NCI-H1417 treated with DMSO at 0.1 percent for 48 hours (cell line): ENCODE measurements around the gene CA12.

ENCODE experiments used
- DNase-seq: peaks from one replicate; lab custom pipeline; 2025; lab: John Stamatoyannopoulos, UW

CA12 gene

DNA sequence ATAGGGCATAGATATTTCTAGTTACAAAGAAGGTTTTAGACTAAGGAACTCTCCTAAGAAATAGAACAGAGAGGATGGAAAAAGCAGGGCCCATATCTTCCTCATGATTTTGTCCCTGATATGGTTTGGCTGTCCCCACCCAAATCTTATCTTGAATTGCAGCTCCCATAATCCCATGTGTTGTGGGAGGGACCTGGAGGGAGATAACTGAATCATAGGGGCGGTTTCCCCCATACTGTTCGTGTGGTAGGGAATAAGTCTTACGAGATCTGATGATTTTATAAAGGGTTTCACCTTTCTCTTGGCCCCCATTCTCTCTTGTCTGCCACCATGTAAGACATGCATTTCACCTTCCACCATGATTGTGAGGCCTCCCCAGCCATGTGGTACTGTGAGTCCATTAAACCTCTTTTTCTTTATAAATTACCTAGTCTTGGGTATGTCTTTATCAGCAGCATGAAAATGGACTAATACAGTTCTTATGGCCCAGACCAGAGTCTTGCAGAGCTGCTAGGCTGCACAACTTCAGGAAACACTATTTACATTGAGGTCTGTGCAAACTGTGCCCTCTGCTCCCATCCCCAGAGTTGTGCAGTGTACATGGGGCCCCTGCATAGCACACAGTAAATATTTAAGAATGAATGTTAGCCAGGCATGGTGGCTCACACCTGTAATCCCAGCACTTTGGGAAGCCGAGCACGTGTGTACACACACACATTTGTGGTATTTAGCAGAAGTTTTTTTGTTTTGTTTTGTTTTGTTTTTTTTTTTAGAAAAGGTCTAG is 20.3 kb upstream of the CA12 start:
- DNase-seq, result no peak

GRCh38 chr15:63401078-63401477 is 19.4 kb upstream of the CA12 start:
- DNase-seq, result no peak

DNA sequence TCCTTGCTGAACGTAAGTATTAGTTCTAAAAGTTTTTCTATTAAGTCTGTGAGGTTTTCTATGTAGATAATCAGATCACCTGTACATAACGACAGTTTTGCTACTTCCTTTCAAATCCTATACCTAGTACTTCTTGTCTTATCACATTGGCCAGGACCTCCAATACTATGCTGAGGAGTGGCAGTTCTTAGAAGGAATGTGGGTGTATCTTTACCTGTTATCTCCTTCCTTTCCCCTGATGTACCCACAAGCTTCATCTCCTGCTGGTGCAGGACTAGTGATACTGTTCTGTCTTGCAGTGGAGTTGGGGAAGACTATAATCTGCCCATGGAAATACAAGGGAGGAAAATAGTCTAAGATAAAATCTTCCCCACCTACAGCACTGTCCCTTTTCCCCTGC is 16.8 kb upstream of the CA12 start:
- DNase-seq, result no peak

DNA sequence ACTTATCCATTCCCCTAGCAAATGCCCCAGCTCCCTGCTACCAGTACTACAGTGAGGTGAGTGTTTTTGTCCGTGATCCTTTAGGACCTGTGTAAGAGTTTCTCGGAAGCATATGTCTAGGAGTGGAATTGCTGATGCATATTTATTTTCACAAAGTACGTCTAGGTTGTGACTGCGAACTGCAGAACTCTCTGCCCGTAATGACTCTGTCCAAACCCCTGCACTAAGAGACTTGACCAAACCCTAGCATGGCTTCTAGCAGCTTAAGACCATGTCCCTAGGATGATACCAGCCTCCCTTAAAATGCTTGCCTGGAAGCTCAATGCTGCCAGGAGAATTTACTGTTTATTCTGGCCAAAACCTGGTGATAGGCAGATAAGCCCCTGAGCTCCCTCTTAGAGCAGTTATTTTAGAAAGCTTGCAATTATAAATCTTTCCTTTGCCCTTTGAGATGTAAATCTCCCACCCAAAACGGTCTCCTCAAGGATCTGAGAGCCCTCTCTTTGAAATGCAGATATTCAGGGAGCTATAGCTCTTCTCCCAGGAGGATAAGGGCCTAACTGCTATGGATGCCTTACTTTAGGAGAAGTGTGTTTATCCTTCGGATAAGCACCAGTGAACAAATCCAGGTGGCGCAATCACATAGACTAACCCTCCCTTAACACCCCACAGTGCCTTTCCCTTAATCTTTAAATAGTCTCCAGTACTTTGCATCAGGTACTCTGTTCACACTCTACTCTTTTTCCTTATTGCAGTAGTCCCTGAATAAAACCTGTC is 14.7 kb upstream of the CA12 start:
- DNase-seq, result no peak

DNA sequence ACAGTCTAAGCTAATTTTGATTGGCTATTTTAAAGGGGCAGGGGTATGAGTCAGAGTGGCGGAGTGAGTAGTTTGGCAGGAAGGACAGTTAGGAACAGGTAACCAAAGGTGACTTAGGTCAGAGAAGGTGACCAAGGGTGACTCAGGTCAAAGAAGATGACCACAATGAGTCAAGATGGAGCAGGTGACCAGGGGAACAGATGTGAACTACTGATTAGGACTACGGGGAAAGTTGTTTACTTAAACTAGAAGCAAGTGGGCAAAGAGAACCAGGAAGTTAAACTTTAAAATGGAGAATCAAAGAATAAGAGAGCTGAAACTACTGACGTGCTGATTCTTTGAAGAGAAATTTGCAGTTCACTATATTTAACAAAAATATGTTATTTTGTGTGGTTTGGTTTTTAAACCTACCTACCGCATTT is 14.1 kb upstream of the CA12 start:
- DNase-seq, result no peak

- no peak for DNase-seq
These were observed 10.8 kb upstream of the CA12 start for GRCh38 chr15:63392361-63393009.

DNA sequence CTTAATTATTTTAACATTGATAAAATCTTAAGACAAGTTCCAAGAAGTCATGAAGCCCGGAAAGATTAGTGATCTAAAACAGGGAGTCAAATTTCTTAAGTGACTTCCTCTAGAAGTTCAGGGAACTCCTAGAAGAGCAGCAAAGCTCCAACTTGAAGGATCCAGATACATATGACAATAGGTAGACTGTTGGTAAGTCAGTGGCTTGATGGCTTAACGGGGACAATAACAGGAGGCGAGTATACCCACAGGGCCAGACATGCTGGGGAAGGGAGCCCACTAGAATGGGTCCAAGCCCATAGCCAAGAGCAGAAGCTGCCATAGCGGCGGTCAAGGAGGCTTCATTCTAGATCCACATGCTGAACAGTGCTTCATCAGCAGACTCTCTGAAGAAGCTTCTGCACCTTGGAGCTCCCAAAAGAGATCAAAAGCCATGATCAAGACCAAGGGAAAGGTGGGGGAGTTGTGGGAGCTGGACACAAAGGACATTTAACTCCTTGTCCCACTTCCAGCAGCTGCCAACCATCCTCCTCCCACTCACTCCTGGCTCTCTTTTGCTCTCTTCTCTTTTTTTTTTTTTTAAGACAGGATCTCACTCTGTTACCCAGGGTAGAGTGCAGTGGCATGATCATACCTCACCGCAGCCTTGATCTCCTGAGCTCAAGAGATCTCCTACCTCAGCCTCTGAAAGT is 10.2 kb upstream of the CA12 start:
- no peak for DNase-seq

DNA sequence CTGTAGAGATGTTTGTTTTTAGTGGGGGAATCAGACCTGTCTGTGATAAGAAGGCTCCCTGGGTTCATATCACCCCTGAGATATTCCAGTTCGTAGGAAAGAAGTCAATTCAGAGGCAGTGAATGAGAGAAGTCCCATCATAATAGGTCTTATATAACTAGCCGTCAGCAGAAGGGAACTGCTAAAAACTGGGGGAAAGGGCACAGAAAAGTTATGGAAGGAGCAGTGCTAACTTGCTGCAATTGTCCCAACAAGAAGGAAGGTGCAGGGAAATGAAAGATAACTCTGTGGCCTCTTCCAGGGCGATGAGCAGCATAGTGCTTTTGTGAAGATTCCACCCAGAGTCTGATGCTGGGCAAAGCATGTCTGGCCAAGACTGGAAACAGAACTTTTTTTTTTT is 9.0 kb upstream of the CA12 start:
- no peak for DNase-seq

DNA sequence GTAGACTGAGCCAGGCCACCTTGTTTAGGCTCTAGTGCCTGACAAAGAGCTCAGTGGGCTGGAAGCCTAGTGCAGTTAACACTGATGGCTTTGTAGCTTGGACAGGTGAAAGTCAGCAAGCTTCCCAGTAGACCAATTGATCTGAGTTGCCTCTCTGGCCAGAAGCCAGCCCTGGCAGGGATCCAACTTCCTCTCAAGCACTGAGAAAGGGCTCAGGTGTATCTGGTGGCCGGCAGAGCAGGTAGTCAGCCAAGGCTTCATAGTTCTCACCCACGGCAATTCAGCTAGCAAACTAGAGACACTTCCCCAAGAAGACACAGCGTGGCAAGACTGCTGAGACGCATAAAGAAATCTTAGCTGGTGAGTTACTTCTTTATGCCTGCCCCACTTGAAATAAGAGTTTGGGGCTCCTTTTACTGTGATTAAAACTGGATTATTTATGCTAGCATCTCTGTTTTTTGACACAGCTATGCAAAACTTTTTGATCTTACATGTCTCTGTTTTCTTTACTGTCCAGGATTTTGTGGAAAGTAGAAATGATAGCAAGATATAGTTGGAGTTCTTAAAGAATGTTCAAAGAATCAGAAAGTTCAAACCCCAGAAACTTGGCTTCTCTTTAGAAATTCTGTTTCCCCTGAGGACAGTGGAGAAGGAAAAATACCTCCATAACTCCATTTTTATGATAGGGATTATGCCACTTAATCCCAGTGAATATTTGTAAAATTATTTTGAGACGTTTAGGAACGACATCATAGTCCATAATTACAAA is 8.4 kb upstream of the CA12 start:
- peak; percentile 75 for DNase-seq

- DNase-seq, result no peak
These were observed 6.9 kb upstream of the CA12 start for GRCh38 chr15:63388511-63388910.

DNA sequence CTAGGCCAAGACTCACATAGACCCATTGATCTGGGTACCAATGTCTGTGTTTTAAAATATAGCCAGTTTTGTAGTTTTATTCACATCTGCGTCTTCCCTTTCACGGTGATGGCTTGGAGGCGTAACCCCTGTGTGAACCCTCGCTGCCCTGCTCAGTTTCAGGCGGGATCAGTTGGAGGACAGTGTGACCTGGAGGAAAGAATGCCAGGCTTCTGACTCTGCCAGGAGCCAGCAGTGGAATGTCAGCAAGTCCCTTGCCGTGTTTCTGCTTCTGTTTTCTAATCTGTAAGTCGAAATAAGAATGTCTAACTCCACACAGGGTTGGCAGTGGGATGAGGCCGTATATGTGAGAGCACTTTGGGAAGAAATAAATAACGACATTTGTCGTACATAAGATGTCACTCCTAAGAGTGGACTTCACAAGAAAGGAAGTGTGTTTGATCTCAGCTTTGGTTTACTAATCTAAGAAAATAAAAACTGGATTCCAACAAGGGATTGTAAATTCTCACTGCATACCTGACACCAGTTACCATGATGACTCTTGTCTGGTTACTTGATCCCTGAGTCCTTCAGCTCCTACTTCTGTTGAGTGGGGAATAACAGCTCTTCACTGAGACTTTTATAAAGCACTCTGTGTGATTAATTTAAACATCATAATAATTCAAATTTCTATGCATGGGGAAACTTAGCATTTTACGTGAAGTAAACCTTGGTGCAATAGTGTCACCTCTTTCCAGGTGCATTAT is 6.3 kb upstream of the CA12 start:
- no peak for DNase-seq

- DNase-seq, result no peak
These were observed 4.4 kb upstream of the CA12 start for GRCh38 chr15:63385911-63386531.

GRCh38 chr15:63384906-63385305 is 3.3 kb upstream of the CA12 start:
- no peak for DNase-seq

DNA sequence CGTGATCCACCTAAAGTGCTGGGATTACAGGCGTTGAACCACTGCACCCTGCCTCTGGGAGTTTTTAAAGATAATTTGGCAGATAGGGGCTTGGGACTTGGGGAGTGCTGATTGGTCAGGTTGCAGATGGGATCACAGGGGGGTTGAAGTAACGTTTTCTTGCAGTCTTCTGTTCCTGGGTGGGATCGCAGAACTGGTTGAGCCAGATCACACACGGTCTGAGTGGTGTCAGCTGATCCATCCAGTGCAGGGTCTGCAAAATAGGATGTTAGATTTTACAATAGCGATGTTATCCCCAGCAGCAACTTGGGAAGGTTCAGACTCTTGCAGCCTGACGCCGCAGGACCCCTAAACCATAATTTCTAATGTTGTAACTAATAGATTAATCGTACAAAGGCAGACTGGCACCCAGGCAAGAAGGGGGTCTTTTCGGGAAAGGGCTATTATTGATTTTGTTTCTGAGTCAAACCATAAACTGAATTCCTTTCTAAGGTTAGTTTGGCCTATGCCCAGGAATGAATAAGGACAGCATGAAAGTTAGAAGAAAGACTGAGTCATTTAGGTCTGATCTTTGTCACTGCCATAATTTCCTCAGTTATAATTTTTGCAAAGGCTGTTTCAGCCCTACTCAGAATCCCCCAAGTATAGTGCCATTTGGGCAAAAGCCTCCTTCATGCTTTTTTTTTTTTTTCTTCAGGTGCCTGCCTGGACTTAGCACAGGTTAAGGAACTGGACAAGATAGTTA is 1.5 kb upstream of the CA12 start:
- no peak for DNase-seq

GRCh38 chr15:63380808-63381282 is 801 bp downstream of the CA12 start:
- DNase-seq, result no peak

DNA sequence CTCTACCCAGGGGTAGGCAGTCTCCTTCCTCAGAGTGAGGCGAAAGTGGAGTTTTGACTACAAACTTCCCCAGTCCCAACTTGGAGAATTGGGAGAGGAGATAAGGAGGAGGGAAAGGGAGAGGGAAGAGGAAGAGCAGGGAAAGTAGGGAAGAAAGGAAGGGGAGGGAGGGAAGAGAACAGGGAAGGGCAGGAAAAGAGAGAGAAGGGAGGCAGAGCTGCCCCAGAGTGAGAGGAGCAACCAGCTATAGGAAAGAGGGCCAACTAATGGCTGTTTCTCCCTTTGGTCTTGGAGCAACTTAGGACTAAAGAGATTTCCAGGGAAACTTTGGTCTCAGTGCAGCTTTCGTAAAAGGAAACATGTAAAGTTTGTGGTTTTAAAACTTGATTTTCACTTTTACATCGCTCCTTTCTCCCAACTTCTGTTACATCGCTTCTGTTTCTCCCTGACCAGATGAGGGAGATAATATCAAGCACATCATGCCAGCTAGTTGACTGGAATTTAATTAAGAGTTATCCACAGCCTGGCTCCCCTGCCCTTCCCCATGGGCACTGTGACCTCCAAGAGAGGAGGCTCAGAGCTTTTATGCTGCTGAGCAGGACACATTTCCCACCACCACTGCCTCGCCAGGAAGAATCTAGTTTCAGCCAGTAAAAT is 1.4 kb downstream of the CA12 start:
- DNase-seq, result no peak

DNA sequence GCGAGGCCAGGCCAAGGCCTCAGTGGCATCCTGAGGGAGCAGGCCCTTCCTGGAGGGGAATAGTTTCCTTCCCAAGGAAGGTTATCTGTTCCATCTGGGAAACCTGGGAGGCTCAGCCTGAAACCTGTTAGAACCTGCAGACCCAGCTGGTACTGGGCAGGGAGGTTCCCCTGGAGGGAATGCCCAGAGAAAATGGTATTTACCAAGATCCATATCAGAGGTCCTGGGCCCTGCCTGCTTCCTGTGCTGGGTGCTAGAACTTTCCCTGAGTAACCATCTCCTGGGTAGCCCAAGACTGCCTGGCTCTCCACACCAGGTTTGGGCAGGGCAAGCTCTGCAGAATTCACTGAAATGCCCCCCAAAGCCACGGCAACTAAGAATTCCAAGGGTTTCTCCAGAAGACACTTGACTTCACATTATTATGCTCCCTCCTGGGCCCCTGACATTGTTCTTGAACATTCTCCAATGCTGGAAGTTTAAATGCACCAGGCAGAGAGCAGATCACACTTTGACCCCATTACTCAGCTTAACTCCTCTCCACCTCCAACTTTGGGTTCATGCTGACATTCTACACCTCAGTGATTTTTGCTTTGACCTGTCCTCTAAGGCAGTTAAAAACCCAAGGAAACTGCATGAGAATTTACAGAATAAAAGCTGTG is 2.0 kb downstream of the CA12 start:
- no peak for DNase-seq

- DNase-seq, result no peak
These were observed 2.7 kb downstream of the CA12 start for GRCh38 chr15:63378946-63379345.
